ENCODE data around the gene ISLR2.

DNA sequence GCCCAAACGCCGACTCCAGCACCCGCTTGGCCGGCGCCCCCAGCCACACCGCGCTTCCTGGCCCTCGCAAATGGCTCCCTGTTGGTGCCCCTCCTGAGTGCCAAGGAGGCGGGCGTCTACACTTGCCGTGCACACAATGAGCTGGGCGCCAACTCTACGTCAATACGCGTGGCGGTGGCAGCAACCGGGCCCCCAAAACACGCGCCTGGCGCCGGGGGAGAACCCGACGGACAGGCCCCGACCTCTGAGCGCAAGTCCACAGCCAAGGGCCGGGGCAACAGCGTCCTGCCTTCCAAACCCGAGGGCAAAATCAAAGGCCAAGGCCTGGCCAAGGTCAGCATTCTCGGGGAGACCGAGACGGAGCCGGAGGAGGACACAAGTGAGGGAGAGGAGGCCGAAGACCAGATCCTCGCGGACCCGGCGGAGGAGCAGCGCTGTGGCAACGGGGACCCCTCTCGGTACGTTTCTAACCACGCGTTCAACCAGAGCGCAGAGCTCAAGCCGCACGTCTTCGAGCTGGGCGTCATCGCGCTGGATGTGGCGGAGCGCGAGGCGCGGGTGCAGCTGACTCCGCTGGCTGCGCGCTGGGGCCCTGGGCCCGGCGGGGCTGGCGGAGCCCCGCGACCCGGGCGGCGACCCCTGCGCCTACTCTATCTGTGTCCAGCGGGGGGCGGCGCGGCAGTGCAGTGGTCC lies 3.5 kb downstream of the ISLR2 start:
- TF ChIP-seq TAF1 (IDR thresholded peaks at IDR 0.05; ENCODE audit: low read depth) (no peak), TCF12 (IDR thresholded peaks at IDR 0.05; ENCODE audit: low read depth) (no peak), EP300 (IDR thresholded peaks at IDR 0.05; ENCODE audit: borderline replicate concordance) (no peak), CREB1 (IDR thresholded peaks at IDR 0.05; ENCODE audit: low read depth) (no peak), YY1 (IDR thresholded peaks at IDR 0.05; ENCODE audit: low read depth) (no peak), NFIC (IDR thresholded peaks at IDR 0.05) (no peak), EGR1 (IDR thresholded peaks at IDR 0.05) (no peak), FOXM1 (IDR thresholded peaks at IDR 0.05; ENCODE audit: borderline replicate concordance, low read depth) (no peak), TEAD4 (IDR thresholded peaks at IDR 0.05) (no peak), ZBTB7A (IDR thresholded peaks at IDR 0.05; ENCODE audit: low read depth) (no peak), RAD21 (IDR thresholded peaks at IDR 0.05; ENCODE audit: low read depth) (no peak), CEBPB (IDR thresholded peaks at IDR 0.05) (no peak)
- TF ChIP-seq, protein P1, sequence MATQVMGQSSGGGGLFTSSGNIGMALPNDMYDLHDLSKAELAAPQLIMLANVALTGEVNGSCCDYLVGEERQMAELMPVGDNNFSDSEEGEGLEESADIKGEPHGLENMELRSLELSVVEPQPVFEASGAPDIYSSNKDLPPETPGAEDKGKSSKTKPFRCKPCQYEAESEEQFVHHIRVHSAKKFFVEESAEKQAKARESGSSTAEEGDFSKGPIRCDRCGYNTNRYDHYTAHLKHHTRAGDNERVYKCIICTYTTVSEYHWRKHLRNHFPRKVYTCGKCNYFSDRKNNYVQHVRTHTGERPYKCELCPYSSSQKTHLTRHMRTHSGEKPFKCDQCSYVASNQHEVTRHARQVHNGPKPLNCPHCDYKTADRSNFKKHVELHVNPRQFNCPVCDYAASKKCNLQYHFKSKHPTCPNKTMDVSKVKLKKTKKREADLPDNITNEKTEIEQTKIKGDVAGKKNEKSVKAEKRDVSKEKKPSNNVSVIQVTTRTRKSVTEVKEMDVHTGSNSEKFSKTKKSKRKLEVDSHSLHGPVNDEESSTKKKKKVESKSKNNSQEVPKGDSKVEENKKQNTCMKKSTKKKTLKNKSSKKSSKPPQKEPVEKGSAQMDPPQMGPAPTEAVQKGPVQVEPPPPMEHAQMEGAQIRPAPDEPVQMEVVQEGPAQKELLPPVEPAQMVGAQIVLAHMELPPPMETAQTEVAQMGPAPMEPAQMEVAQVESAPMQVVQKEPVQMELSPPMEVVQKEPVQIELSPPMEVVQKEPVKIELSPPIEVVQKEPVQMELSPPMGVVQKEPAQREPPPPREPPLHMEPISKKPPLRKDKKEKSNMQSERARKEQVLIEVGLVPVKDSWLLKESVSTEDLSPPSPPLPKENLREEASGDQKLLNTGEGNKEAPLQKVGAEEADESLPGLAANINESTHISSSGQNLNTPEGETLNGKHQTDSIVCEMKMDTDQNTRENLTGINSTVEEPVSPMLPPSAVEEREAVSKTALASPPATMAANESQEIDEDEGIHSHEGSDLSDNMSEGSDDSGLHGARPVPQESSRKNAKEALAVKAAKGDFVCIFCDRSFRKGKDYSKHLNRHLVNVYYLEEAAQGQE (IDR thresholded peaks at IDR 0.05; ENCODE audit: low read depth): no peak
- TF ChIP-seq, protein P2, sequence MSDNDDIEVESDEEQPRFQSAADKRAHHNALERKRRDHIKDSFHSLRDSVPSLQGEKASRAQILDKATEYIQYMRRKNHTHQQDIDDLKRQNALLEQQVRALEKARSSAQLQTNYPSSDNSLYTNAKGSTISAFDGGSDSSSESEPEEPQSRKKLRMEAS (IDR thresholded peaks at IDR 0.05): no peak
